IPS-18c (cell line): ENCODE measurements around the gene PADI6.
"Not testable (repeated sequence)": the region's sequence is repeated elsewhere in the genome, so short reads cannot be mapped to it uniquely, and the experiment has no call there.

Experiments
- H3K4me3 ChIP-seq: 2 replicates; pipeline ENCODE4 v1.7.0; 2013; ENCODE audit warnings: low read depth, mild to moderate bottlenecking, low read length, moderate library complexity; ENCODE audit not compliant: insufficient read depth
- H3K9me3 ChIP-seq: one replicate; pipeline ENCODE4 v1.6.1; 2013; ENCODE audit warnings: mild to moderate bottlenecking, low read length, moderate library complexity; ENCODE audit not compliant: control insufficient read depth, insufficient read depth

PADI6 gene

DNA sequence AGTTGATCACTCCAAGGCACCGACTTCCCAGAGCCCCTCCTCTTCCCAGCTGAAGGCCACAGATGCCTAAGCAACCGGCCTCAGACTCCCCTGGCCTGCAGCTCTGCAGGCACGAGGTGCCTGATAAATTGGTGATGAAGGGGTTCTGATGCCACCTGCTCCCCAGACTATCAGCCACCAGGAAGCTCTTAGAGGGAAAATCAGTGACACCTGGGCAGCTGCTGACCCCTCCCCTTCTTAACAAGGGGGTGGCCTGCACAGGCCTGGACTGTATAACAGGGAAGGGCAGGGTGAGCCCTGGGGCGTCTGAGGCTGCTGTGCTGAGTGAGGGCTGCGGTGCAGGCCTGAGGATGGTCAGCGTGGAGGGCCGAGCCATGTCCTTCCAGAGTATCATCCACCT is at the start of gene PADI6:
TSS of gene PADI6 (plus strand) at position 301 of the 400 bp plus-strand sequence. CDS start at position 351, 50 bp downstream.
- Histone ChIP-seq H3K4me3 (no peak within 1 kb of the TSS), H3K9me3 (no peaks in the 10 kb centered on the region)

GRCh38 chr1:17328855-17329254 is 43.1 kb upstream of the PADI6 start:
- Histone ChIP-seq H3K4me3 (no peak overlapping the region), H3K9me3 (no peaks in the 10 kb centered on the region)

DNA sequence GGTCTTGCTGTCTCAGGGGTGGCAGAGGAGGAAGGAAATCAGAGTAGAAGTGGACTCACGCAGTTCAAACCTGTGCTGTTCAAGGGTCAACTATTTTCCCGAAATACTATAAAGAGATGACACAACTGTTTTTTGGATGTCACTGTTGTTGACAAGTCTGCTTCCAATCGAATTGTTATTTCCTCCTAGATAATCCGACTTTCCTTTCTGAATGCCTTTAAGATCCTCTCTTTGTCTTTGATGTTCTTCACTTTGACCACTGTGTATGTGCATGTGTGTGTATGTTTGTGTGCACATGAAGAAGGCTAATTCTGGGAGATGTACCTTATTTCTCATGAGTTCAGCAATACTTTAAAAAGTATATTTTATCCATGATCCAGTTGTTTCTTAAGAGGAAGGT is 42.4 kb upstream of the PADI6 start:
- no peak overlapping the region for H3K4me3 ChIP-seq
- no peaks in the 10 kb centered on the region for H3K9me3 ChIP-seq

DNA sequence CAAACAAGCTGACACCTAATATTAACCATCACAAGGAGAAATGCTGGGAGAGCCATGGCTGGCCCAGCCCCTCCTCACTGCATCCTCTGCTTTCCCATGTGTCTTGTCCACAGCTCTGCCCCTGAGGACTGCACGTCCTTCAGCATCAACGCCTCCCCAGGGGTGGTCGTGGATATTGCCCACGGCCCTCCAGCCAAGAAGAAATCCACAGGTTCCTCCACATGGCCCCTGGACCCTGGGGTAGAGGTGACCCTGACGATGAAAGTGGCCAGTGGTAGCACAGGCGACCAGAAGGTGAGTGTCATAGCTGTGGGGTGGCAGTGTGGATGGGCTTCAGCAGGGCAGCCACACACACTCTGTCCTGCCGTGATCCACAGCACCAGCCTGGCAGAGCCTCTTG is 41.1 kb upstream of the PADI6 start:
- peaks cover 2% of the 10 kb centered on the region for H3K9me3 ChIP-seq

DNA sequence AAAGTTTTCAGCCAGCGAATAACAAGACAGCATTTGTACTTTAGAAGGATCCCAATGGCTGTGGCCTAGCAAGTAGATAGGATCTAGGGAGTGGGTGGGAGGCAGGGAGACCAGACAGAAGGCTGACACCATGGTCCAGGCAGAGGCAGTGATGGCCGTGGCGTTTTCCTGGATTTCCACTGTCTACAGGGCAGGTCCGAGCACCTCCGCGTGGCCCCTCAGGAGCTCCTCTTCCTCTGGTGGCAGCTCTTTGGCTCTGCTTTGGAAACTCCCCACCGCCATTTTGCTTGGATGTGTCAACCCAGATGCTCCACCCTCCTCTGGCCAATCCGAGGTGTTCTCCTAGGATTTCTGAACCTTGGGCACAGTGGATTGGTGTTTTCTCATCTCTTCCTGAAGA is 38.9 kb upstream of the PADI6 start:
- Histone ChIP-seq H3K9me3 (peaks cover 2% of the 10 kb centered on the region), H3K4me3 (no peak overlapping the region)

More for the DNA sequence above, 41.1 kb upstream of the PADI6 start:
- no peak overlapping the region for H3K4me3 ChIP-seq

DNA sequence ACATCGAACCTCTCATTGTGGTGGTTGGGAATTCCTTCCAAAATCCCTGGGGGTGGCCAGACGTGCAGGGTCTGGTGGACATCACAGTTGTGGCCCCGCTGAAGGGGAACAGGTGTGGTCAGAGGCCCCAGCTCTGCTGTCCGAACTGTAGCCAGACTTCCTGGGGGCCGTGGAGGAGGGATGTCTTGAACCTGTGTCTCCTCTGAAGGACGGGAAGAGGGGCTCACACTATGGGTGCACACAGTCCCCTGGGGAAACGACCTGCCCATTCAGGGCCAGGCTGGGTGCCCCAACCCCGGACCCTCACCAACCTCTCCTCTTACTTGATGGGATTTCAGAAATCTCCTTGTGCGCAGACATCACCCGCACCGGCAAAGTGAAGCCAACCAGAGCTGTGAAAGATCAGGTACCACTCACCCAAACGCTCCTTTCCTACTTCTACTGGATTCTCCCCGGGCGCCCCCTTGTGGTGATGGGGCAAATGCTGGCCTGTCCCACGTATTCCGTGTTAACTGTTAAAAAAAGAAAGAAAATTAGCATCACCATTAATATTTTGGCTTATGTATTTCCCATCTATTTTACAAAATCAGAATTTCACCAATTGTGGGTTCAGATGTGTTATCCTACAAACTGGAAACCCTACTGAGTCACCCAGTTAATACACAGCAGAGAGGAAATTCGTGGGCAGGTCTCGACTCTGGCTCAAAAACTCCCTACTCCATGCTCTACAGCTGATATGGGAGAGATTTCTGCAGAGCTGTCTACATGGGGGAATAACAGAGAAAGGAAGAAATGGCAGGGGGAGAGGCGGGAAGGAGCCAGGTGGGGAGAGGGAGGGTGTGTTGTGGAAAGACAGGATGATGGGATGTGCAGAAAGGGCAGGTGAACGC is 35.9 kb upstream of the PADI6 start:
- peaks cover 2% of the 10 kb centered on the region for H3K9me3 ChIP-seq
- H3K4me3 ChIP-seq: no peak overlapping the region

- Histone ChIP-seq H3K9me3 (peaks cover 2% of the 10 kb centered on the region), H3K4me3 (no peak overlapping the region)
Measured at GRCh38 chr1:17338706-17339493, 33.1 kb upstream of the PADI6 start.

DNA sequence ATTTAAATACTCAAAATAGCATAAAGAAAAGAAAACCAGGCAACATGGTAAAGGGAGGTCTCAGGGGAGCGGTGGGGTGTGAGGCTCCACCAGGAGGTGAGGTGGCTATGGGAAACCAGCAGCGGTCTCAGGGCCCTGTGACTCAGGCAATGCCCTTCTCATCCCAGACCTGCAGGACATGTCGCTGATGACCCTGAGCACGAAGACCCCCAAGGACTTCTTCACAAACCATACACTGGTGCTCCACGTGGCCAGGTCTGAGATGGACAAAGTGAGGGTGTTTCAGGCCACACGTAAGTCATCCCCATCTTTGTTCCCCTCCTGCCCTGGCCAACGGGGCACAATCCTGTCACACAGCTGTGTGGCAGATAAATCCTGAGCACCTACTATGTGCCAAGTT is 32.5 kb upstream of the PADI6 start:
- Histone ChIP-seq H3K4me3 (no peak overlapping the region), H3K9me3 (peaks cover 2% of the 10 kb centered on the region)

- Histone ChIP-seq H3K4me3 (no peak overlapping the region), H3K9me3 (no peaks in the 10 kb centered on the region)
Measured at GRCh38 chr1:17340358-17340757, 31.6 kb upstream of the PADI6 start.

DNA sequence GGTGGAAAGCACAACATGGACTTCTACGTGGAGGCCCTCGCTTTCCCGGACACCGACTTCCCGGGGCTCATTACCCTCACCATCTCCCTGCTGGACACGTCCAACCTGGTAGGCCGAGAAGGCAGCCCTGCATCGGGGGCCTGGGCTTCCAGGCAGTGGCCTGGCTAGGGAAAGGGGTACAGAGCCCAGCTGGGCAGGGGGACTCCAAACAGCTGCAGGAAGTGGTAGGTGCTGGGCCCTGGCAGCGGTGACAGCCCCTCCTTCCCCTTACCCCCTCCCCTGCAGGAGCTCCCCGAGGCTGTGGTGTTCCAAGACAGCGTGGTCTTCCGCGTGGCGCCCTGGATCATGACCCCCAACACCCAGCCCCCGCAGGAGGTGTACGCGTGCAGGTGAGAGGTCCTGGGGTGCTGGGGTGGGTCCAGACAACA is 30.0 kb upstream of the PADI6 start:
- Histone ChIP-seq H3K4me3 (no peak overlapping the region), H3K9me3 (no peaks in the 10 kb centered on the region)

GRCh38 chr1:17345506-17345905 is 26.5 kb upstream of the PADI6 start:
- H3K9me3 ChIP-seq, H3K4me3 ChIP-seq: not testable (repeated sequence)

DNA sequence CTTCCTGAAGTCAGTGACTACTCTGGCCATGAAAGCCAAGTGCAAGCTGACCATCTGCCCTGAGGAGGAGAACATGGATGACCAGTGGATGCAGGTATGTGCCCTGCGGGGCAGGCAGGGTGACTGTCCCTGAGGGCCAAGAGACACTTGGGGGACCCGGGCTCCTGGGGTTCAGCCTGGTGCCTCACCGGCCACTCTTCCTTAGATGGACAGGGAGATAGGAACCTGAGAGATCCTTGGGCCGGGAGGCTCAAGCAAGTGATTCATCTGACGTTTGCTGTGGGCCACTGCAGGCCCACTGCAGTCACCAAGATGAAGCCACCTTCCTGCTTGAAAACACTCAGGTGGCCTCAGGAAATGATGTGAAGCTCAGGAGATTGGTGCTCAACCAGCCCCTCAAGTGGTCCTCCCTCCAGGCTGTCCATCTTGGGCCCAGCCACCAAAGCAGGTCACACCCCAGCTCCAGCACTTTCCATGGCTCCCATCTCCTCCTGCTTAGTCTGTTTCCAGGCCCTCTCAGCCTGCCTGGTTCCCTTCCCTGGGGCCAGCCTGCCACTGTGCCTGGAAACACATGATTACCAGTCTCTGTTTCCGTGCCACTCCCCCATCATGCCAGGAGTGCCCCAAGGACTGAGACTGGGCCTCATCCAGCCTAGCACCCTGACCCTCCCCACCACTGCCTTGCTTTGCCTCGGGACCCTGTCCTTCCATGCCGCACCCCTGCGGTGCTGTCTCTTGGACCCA is 25.8 kb upstream of the PADI6 start:
- Histone ChIP-seq H3K4me3 (no peak overlapping the region), H3K9me3 (no peaks in the 10 kb centered on the region)

DNA sequence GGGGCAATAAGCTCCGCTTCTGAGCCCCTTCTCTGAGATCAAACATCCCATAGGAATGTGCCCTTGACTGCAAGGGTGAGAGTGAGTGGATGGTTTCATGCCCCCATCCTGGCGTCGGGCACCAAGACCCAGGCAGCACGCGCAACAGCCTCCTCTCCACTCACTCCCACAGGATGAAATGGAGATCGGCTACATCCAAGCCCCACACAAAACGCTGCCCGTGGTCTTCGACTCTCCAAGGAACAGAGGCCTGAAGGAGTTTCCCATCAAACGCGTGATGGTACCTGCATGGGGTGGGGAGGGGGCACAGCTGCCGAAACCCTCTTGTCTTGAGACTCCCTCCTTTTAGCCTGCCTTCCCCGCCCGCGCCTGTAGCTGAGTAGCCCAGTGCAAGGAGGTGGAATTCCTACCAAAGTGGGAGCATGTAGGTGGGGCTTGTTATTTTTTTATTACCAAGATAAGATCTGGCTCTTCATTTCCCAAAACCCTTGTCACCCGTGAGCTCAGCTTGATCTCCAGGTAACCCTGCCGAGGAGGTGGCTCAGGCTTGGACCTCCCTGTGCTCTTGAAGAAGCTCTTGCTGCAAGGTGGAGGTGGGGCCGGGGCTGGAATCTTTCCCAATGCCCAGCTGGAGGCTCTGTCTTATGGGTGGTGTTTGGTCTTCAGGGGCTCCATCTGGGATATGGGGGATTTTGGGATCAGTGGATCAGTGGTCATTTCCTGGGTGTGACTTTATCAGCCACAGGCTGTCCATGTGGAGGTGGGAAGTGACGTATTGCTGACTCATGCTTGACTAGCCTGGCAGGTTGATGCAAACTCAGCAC is 24.0 kb upstream of the PADI6 start:
- Histone ChIP-seq H3K9me3 (no peaks in the 10 kb centered on the region), H3K4me3 (no peak overlapping the region)

DNA sequence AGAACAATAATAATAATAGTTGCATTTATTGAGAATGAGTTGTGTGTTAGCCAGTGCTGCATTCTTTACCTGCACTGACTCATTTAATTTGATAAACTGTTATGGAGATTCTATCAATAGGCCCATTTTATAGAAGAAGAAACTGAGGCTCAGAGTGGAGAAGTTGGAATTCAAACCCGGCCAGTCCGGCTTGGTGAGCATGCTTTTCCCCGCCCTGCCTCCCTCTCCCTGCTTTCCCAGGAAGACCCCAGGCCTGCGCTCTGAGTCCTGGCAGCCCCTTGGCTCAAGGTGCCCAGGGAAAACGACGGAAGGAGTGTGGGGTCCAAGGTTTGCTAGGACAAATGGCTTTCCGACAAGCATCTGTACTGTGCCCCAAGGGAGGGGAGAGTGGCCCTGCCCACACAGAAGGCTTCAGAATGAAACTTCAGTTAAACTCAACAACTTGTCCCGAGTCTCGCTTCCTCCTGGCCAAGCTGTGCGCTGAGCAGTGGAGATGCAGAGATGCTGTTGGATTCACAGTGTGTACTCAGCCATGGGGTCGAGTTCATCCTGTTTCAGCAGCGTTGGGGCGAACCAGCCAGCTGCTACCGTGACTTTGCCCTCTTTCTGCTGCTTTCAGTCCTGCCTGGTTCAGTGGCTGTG is 23.3 kb upstream of the PADI6 start:
- no peak overlapping the region for H3K4me3 ChIP-seq
- no peaks in the 10 kb centered on the region for H3K9me3 ChIP-seq

DNA sequence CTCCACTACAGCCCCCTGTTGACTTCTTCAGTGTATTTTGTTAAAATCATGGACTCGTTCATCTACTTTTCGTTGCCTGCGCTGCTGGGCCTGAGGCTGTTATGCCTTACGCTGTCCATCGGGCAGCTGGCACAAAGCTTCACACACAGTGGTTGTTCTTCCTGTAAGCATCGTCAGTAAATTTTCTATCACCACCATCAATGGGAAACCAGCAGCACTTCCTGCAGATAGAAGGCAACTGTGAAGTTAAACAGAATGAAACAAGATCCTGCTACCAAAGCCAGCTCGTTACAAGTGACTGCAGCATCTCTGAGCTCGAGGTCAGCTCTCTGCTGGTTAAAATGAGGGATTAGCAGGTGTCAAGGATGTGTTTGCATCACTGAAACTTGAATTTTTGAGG is 21.9 kb upstream of the PADI6 start:
- H3K4me3 ChIP-seq: no peak overlapping the region
- H3K9me3 ChIP-seq: no peaks in the 10 kb centered on the region

DNA sequence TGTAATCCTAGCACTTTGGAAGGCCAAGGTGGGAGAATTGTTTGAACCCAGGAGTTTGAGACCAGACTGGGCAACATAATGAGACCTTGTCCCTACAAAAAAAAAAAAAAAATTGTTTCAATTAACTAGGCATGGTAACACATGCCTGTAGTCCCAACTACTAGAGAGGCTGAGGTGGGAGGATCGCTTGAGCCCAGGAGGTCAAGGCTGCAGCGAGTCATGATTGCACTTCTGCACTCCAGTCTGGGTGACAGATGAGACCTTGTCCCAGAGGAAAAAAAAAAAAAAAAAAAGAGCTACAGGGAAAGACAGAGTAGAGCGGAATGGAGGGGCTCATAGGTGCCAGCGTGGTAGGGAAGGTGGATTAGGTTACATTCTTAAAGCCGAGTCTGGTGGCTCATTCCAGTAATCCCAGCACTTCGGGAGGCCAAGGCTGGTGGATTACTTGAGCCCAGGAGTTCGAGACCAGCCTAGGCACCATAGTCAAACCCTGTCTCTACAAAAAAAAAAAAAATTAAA is 21.0 kb upstream of the PADI6 start:
- no peaks in the 10 kb centered on the region for H3K9me3 ChIP-seq
- no peak overlapping the region for H3K4me3 ChIP-seq
